Measurements from ENCODE around the gene UNCX. TPM values are rescaled to one million over a fixed set of nuclear protein-coding genes. Genes with fewer than 3 reads are reported as not detected.

UNCX gene
- total and polyA plus RNA-seq, 2 of the 8 experiments (the other 6 are each of a cell fraction or from before 2014, with no cell fraction given): not detected

DNA sequence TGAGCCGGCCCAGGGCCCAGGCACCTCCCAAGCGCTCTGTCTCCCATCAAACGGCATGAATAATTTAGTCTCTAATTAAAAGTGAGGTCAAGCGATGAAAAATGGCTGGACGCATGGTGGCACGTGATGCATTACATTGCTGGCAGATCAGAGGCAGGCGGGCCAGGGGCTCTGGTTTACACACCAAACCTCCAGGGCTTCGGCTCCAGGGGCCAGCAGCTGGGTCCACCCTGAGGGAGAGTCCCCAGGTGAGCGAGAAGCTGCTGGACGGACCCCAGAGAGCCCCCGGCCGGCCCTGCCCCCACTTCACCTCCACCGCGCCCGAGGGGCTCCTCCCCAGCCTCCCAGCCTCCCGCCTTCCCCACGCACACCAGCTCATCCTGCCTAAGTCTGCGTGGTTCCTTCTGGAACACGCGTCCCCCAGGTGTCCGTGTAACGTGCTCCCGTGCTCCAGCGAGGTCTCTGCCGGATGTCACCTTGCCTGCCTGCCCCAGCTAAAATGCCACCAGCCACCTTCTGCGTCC lies 23.2 kb downstream of the UNCX start (continued):
- TF ChIP-seq BCL11A (IDR thresholded peaks at IDR 0.05; ENCODE audit: low read depth in 2 of 2, low read length in 2 of 2) (no peak), RAD21 (IDR thresholded peaks at IDR 0.05 in 1 of 2, conservative IDR thresholded peaks at IDR 0.05 in 1 of 2; ENCODE audit: low read depth in 2 of 2, low read length in 2 of 2) (no peak), HDAC6 (IDR thresholded peaks at IDR 0.05; ENCODE audit: low read depth, low read length) (no peak), MAFK (IDR thresholded peaks at IDR 0.05; ENCODE audit: low read depth, low read length) (no peak), CHD2 (IDR thresholded peaks at IDR 0.05; ENCODE audit: low read length) (no peak), CBX5 (IDR thresholded peaks at IDR 0.05; ENCODE audit: low read depth, low read length) (no peak), NRF1 (IDR thresholded peaks at IDR 0.05; ENCODE audit: low read depth, low read length) (no peak), EP300 (IDR thresholded peaks at IDR 0.05; ENCODE audit: borderline replicate concordance in 1 of 2, low read depth in 2 of 2, low read length in 2 of 2) (no peak), TBP (IDR thresholded peaks at IDR 0.05; ENCODE audit: low read depth, low read length) (no peak), PHF8 (conservative IDR thresholded peaks at IDR 0.05; ENCODE audit: low read depth, low read length) (no peak)
- TF ChIP-seq, protein P1, sequence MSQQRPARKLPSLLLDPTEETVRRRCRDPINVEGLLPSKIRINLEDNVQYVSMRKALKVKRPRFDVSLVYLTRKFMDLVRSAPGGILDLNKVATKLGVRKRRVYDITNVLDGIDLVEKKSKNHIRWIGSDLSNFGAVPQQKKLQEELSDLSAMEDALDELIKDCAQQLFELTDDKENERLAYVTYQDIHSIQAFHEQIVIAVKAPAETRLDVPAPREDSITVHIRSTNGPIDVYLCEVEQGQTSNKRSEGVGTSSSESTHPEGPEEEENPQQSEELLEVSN (IDR thresholded peaks at IDR 0.05): no peak
